ENCODE data around the gene PCDH12. TPM values are rescaled to one million over a fixed set of nuclear protein-coding genes. Genes with fewer than 3 reads are reported as not detected.

The PCDH12 gene
- total and polyA plus RNA-seq, 11 donors: 2.9 to 23.9 (median 10.8) TPM

DNA sequence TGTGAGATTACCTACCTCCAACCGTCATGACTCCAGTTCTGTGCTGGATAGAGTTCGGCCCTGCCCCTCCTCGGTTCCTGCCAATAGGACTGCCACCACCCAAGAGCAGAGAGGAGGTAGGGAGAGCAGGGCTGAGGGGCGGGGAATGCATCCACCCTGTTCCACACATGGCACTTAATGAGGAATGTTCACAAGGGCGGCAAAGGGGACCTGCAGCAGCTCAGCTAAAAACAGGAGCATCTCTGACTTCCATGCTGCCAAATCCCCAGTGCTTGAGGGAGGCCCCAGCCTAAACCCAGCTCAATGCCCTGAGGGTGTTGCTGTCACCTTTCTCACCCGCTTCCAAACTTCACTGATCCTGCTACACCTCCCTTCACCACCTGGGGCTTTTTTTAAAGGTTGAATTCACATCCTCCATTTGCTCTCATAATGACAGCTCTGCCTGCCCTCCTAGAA lies 42.1 kb downstream of the PCDH12 start:
- H3K27me3 ChIP-seq: peaks cover 0 to 3% (median 0%) of the 10 kb centered on the region in 9 donors
- DNase-seq: peak in 2 of 5 donors; percentile 36 to 57
- TF ChIP-seq, protein P1, sequence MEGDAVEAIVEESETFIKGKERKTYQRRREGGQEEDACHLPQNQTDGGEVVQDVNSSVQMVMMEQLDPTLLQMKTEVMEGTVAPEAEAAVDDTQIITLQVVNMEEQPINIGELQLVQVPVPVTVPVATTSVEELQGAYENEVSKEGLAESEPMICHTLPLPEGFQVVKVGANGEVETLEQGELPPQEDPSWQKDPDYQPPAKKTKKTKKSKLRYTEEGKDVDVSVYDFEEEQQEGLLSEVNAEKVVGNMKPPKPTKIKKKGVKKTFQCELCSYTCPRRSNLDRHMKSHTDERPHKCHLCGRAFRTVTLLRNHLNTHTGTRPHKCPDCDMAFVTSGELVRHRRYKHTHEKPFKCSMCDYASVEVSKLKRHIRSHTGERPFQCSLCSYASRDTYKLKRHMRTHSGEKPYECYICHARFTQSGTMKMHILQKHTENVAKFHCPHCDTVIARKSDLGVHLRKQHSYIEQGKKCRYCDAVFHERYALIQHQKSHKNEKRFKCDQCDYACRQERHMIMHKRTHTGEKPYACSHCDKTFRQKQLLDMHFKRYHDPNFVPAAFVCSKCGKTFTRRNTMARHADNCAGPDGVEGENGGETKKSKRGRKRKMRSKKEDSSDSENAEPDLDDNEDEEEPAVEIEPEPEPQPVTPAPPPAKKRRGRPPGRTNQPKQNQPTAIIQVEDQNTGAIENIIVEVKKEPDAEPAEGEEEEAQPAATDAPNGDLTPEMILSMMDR (IDR thresholded peaks at IDR 0.05): no peak
- TF ChIP-seq POLR2A (IDR thresholded peaks at IDR 0.05): no peak
- intact Hi-C loops (cut with DNase I): no loop called here
- peaks cover 0 to 15% (median 7%) of the 10 kb centered on the region in 12 donors for H3K4me1 ChIP-seq
- H3K36me3 ChIP-seq: no peaks in the 10 kb centered on the region
- no peak overlapping the region for H3K4me3 ChIP-seq
- 49 to 67% (median 61%) methylated on average over 6 of the region's 6 CpGs for WGBS, 4 donors
- H3K27ac ChIP-seq: peak overlapping the region in 1 of 12 donors; percentile 5
- no peaks in the 10 kb centered on the region for H3K9me3 ChIP-seq
- peak; percentile 63 to 88 (median 86) for ATAC-seq

DNA sequence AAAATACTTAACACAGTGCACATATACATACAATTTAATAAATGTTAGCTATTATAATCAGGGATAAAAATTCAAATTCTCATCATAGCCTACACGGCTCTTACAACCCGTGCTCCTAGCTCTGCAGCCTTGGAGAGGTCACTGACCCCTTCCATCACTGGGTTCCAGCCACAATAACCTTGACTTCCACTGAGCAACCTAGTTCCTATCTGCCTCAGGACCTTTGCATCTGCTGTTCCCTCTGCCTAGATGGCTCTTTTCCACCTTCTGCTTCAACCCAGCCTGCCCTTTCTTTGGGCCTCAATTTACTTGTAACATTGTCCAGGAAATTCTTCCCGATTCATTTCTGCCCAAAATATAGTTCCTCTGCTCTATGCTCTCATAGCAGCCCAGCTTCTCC lies 43.2 kb downstream of the PCDH12 start:
- 93 to 97% (median 96%) methylated on average over 3 of the region's 3 CpGs for WGBS, 4 donors
- H3K36me3 ChIP-seq: no peaks in the 10 kb centered on the region
- DNase-seq: no peak
- TF ChIP-seq, protein P1 (IDR thresholded peaks at IDR 0.05): no peak
- TF ChIP-seq POLR2A (IDR thresholded peaks at IDR 0.05): no peak
- peaks cover 0 to 15% (median 7%) of the 10 kb centered on the region in 12 donors for H3K4me1 ChIP-seq
- no peaks in the 10 kb centered on the region for H3K9me3 ChIP-seq
- no peak overlapping the region for H3K4me3 ChIP-seq
- peaks cover 0 to 3% (median 0%) of the 10 kb centered on the region in 9 donors for H3K27me3 ChIP-seq
- intact Hi-C loops (cut with DNase I): no loop called here
- no peak overlapping the region for H3K27ac ChIP-seq
- no peak for ATAC-seq

DNA sequence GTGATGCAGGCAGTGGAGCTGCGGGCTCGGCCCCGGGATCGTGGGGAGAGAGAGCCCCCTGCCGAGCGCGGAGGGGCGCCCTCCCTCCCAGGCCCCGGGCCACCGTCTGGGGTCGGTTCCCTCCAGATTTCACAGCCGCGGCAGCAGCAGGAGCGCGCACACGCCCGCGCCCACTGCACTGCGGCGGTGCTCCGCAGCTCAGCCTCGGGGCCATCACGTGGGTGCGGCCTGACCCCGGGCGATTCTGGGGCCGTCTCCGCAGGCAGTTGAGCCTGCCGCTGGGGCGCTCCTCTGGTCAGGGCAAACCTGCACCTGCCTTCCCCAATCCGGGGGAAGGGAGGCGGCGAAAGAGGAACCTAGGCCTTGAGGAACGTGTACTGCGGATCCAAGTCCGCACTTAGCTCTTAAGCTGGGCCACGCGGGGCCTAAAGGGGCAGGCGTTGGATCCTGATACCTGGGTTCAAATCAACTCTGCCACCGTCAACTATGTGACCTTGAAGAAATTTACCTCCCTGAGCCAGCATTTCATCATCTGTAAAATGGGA lies 43.7 kb downstream of the PCDH12 start:
- ATAC-seq: peak in 3 of 4 donors; percentile 70 to 75 (median 73)
- H3K4me1 ChIP-seq: peaks cover 0 to 15% (median 7%) of the 10 kb centered on the region in 12 donors
- no peaks in the 10 kb centered on the region for H3K9me3 ChIP-seq
- H3K36me3 ChIP-seq: no peaks in the 10 kb centered on the region
- peaks cover 0 to 3% (median 0%) of the 10 kb centered on the region in 9 donors for H3K27me3 ChIP-seq
- H3K27ac ChIP-seq: peak overlapping the region in 2 of 12 donors; percentile 5 to 44
- no peak for TF ChIP-seq POLR2A (IDR thresholded peaks at IDR 0.05)
- TF ChIP-seq, protein P1 (IDR thresholded peaks at IDR 0.05): peak; percentile 31 to 67 (median 50)
- intact Hi-C loops (cut with DNase I): no loop called here
- H3K4me3 ChIP-seq: peak overlapping the region in 10 of 12 donors; percentile 28 to 55 (median 46)
- 15 to 29% (median 21%) methylated on average over 22 to 40 of the region's 40 CpGs for WGBS, 4 donors
- peak; percentile 37 to 76 (median 53) for DNase-seq

DNA sequence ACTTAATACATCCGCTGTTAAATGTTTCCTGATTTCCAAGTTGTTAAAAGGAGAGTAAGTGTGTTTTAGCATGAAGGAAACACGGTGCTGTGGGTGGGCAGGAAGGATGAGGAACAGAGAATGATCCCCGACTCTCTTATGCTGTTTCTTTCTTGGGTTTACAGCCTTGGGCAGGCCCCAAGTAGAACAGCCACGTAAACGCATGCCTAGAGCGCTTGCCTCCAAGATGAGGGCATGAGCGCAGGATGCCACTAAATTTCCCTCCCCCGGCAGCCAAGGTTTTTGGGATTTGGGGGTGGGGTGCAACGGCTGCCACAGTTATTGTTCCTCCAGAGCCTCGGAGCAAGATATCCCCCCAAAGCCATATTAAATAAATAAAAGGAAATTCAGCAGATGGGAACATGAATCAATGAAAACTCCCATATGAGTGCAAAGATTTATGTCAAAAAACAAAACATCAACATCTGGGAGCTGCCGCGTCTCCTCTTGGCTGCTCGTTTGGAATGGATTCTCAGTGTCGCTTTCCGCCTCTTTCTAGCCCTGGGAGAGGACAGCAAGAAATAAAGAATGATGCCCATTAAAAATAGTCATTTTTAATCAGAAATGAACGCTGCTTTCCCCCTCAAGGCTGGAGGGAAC lies 44.3 kb downstream of the PCDH12 start:
- no peaks in the 10 kb centered on the region for H3K36me3 ChIP-seq
- H3K27ac ChIP-seq: peak overlapping the region in 1 of 12 donors; percentile 44
- ATAC-seq: no peak
- intact Hi-C loops (cut with DNase I): no loop called here
- H3K27me3 ChIP-seq: peaks cover 0 to 3% (median 0%) of the 10 kb centered on the region in 9 donors
- peaks cover 0 to 15% (median 7%) of the 10 kb centered on the region in 12 donors for H3K4me1 ChIP-seq
- no peak for DNase-seq
- TF ChIP-seq, protein P1 (IDR thresholded peaks at IDR 0.05): no peak
- TF ChIP-seq POLR2A (IDR thresholded peaks at IDR 0.05): no peak
- H3K9me3 ChIP-seq: no peaks in the 10 kb centered on the region
- peak overlapping the region in 10 of 12 donors; percentile 28 to 55 (median 46) for H3K4me3 ChIP-seq
- WGBS, 4 donors: 33 to 44% (median 40%) methylated on average over 16 of the region's 16 CpGs

Data from heart left ventricle (tissue), 16 donors.